NB4 (cell line): ENCODE results near the gene OMG.

Experiments
- POLR2A ChIP-seq: IDR thresholded peaks from 2 replicates; pipeline ENCODE4 v1.6.1; 2011; ENCODE audit warnings: mild to moderate bottlenecking; ENCODE audit not compliant: insufficient read length; ENCODE audit errors: extremely low read depth
- TF ChIP-seq, protein P1 (sequence below): IDR thresholded peaks from one replicate; pipeline ENCODE4 v1.5.1; 2012; ENCODE audit warnings: low read depth, low read length
- TF ChIP-seq, protein P2 (sequence below): IDR thresholded peaks from 2 replicates; pipeline ENCODE4 v1.6.1; 2011; ENCODE audit warnings: low read depth, low read length

DNA sequence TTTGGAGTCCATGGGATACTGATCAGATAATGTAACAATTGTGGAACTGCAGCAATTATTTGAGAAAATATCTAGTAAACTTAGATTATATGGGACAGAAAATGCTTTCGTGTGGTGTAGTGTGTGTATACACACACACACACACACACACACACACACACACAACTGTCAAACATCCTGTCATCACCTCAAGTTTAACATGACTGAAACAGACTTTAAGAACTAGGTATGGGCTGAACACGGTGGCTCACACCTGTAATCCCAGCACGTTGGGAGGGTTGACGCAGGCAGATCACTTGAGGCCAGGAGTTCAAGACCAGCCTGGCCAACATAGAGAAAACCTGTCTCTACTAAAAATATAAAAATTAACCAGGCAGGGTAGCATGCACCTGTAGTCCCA is 24.9 kb upstream of the OMG start:
- TF ChIP-seq, protein P1, sequence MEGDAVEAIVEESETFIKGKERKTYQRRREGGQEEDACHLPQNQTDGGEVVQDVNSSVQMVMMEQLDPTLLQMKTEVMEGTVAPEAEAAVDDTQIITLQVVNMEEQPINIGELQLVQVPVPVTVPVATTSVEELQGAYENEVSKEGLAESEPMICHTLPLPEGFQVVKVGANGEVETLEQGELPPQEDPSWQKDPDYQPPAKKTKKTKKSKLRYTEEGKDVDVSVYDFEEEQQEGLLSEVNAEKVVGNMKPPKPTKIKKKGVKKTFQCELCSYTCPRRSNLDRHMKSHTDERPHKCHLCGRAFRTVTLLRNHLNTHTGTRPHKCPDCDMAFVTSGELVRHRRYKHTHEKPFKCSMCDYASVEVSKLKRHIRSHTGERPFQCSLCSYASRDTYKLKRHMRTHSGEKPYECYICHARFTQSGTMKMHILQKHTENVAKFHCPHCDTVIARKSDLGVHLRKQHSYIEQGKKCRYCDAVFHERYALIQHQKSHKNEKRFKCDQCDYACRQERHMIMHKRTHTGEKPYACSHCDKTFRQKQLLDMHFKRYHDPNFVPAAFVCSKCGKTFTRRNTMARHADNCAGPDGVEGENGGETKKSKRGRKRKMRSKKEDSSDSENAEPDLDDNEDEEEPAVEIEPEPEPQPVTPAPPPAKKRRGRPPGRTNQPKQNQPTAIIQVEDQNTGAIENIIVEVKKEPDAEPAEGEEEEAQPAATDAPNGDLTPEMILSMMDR: no peak
- no peak for TF ChIP-seq POLR2A
- TF ChIP-seq, protein P2, sequence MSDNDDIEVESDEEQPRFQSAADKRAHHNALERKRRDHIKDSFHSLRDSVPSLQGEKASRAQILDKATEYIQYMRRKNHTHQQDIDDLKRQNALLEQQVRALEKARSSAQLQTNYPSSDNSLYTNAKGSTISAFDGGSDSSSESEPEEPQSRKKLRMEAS: no peak
